ENCODE measurements around the gene ELAVL4.

GRCh38 chr1:50251702-50252101, 143.0 kb downstream of the ELAVL4 start:
- TF ChIP-seq CTCF (conservative IDR thresholded peaks at IDR 0.05) (no peak), ZFX (IDR thresholded peaks at IDR 0.05) (no peak)
